HG03439 (cell line): Measurements from ENCODE around the gene ZFYVE1.
"Not testable (repeated sequence)": the region's sequence is repeated elsewhere in the genome, so short reads cannot be mapped to it uniquely, and the experiment has no call there.

Experiments
- ATAC-seq: cut with Tn5 transposase; IDR thresholded peaks from one replicate; pipeline ENCODE4 v1.9.1; 2021; ENCODE audit warnings: mild to moderate bottlenecking, moderate library complexity; ENCODE audit not compliant: unreplicated experiment

ZFYVE1 gene

DNA sequence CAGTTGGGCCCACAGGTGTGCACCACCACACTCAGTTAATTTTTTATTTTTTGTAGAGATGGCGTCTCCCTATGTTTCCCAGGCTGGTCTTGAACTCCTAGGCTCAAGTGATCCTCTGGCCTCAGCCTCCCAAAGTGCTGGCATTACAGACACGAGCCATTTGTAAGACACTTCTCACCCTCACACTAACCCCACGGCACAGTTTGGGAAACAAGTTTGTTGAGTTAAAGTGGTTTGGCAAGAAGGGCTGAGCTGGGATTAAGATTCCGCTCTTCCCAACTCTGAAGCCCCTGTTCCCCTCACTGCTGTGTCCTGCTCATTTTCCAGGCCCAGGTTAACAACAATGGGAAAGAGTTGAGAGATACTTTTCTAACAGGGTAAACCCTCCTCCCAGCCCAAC lies 65.9 kb downstream of the ZFYVE1 start:
- ATAC-seq, result not testable (repeated sequence)

GRCh38 chr14:72958548-72958947 lies 68.4 kb downstream of the ZFYVE1 start:
- ATAC-seq, result no peak

- no peak for ATAC-seq
Observed at GRCh38 chr14:72957213-72957612, 69.7 kb downstream of the ZFYVE1 start.

- not testable (repeated sequence) for ATAC-seq
Observed at GRCh38 chr14:72956741-72957140, 70.2 kb downstream of the ZFYVE1 start.

DNA sequence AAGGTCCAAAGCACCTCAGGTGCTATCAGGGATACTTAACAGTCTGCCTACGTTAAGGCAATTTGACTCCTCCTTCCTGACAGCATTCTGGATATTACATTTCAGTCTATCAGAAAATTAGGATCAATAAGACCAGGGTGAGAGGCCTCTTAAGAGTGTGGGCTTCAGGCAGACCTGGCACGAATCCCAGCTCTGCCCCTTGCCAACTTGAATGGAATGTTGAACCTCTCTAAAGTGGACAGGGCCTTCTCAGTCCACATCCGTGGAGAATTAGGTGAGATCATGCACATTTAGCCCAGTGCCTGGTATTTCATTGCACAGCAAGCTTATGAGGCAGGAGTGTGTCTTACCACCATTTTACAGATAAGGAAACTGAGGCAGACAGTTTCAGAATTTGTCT lies 74.7 kb downstream of the ZFYVE1 start:
- no peak for ATAC-seq

DNA sequence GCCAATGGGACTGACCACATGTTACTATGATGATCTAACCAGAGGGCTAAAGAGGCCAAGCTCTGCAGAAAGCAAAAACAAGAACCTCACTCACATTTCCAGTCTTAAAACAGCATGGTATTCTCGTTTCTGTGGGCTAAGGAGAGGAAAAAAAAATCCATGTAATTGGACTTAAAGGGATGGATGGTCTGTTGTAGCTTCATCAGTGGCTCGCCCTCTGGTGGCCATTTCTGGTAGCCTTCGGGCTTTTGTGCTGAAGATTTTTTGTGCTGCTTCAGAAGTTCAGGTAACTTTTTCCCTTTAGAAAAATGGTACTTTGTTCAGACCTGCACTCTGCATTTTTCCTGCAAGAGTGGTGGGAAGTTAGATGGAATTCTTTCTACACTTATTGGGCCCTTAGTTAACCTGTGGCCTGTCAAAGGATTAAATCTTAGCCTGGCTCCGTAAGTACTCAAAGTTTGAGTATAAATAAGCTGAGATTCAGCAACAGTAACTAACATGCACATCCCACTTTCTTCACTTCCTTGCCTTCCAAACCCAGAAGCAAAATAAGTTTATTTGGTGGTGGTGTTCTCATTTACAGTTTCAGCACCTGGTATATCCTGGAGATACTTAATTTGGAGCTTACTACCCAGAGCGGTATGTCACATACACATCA lies 78.3 kb downstream of the ZFYVE1 start:
- no peak for ATAC-seq

GRCh38 chr14:72947366-72948160 lies 79.3 kb downstream of the ZFYVE1 start:
- no peak for ATAC-seq

GRCh38 chr14:72946491-72946890 lies 80.4 kb downstream of the ZFYVE1 start:
- no peak for ATAC-seq

- ATAC-seq, result no peak
Observed at GRCh38 chr14:72945356-72946027, 81.4 kb downstream of the ZFYVE1 start.

- no peak for ATAC-seq
Observed at GRCh38 chr14:72943876-72944430, 83.0 kb downstream of the ZFYVE1 start.

GRCh38 chr14:72942934-72943333 lies 84.0 kb downstream of the ZFYVE1 start:
- ATAC-seq, result no peak

DNA sequence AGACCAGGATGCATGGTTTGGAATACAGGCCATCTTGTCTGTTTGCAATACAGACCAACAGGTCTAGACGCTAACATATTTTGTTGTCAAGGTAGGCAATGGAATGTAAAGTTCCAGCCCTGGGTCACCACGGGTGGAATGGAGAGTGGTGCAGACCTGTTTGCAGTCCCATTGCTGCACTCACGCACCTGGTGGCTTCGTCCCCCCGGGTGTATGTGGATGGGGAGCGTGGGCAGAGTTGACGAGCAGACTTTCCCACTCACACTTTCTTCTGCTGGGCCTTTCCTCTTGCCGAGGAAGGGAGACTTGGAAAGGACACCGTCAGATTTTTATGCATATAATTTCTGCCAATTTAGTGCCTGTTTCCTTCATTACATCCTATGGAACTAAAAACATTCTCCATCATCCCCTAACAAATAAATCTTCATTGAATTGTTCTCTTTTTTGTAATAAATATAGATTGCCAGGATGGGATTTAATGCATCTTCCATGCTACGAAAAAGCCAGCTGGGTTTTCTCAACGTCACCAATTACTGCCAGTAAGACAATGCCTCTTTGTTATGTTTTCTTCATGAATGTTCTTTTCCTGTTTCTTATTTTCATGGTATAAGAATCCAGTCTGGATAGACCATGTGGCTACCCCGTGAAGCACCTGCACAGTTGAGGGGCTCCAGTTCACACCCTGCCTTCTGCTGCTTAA lies 85.5 kb downstream of the ZFYVE1 start:
- ATAC-seq, result no peak

- ATAC-seq, result no peak
Observed at GRCh38 chr14:72939630-72940029, 87.3 kb downstream of the ZFYVE1 start.

- no peak for ATAC-seq
Observed at GRCh38 chr14:72932893-72933292, 94.0 kb downstream of the ZFYVE1 start.

DNA sequence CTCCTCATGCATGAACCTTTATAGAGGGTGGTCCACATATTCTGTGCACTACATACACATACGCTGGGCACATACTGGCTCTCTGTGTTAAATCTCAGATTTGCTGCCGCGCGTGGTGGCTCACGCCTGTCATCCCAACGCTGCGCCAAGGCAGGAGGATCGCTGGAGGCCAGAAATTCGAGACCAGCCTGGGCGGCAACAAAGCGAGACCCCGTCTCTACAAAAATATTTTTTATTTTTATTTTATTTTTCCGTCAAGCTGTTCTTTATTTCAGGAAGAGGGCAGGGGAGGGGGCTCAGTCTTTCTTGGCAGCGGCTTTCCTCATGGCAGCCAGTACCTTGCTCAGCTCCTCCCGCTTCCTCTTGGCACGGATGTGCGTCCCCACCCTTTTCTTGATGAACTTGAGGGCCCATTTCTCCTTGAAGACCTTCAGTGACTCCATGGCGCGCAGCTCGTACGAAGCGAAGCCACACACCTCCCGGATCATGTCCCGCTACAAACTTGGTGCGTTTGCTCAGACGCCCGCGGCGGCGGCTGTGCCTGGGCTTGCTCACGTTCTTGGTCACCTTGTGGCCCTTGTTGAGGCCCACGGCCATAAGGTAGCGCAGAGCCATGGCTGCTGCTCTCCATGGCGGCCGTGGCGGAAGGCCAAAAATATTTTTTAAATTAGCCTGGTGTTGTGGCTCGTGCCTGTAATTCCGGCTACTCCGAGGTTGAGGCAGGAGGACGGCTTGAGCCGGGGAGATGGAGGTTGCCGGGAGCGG lies 97.4 kb downstream of the ZFYVE1 start:
- ATAC-seq, result no peak

- ATAC-seq, result no peak
Observed at GRCh38 chr14:72928872-72929271, 98.0 kb downstream of the ZFYVE1 start.

GRCh38 chr14:72926292-72927028 lies 100.4 kb downstream of the ZFYVE1 start, which contains the start of gene DCAF4:
TSS of gene DCAF4 (plus strand) at chr14:72926464. CDS start at chr14:72937979, 11,515 bp downstream.
- peak; percentile 98 for ATAC-seq

GRCh38 chr14:72925815-72926291 lies 101.1 kb downstream of the ZFYVE1 start:
- peak; percentile 11 for ATAC-seq

DNA sequence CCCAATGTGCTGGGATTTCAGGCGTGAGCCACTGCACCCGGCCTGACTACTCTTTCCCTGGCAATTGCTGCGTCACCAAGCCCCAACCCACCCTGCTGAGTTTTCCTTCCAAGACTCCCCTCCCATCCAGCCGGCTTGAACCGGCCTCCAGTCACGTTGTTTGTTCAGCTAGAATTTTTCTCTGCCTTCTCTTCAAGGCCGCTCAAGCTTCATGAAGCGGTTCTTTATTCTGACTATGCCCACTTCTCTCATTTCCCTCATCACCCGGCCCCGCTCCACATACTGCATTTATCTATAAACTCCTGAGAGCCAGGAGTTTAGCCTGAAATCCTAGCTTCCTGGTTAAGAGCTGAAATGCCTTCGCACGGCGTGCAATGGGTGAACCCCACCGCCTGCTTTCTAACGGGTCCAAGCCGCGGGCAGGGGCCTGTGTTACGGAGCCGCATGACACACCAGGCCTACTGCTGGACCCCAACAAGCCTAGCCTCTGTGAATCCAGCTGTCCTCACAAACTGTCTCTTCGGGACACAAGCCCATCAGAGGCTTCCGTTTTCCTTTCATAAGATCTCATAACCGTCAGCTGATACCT lies 101.6 kb downstream of the ZFYVE1 start:
- ATAC-seq, result no peak
